ENCODE measurements around the gene RGPD8.
"Not testable (repeated sequence)": the region's sequence is repeated elsewhere in the genome, so short reads cannot be mapped to it uniquely, and the experiment has no call there.

The RGPD8 gene

DNA sequence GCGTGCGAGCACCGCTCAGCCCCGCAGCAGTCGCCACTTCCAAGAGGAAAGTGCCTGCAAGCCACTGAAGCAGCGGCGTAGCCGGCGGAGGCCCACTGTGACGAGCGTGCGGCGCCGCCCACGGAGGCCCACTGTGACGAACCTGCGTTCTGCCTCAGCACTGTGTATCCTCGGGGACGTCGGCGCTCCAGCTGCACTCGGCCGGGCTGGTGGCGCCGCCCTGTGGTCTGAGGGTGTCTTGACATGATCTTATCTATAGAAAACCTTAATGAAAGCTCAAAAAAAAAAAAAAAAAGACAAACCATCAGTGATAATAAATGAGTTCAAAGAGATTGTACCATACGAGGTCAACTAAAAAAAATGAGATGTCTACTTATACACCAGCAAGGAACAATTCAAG is at the start of gene RGPD8:
RGPD8 (minus strand) TSS at position 166 of the 400 bp plus-strand sequence. CDS start 192 bp downstream, outside the sequence.
- DNase-seq: peak; percentile 87

DNA sequence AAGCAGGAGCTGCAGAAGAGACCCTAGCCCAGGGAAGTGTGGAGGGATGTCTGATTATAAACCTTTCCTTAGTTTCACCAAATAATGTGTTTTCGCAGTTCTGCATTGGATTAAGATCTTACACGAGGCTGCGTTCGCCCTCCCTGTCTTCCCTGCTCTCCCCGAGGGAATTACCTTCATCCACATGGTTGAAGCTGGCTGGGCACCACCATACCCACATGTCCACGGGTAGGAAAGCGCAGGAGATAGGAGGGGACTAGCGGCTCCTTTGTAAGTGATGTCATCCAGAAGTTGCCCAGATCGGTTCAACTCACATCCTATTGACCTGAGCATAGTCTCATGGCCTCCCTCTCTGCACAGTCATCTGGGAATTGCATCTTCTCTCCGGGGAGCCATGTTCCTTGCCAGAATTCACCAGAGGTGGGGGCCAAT is 49.6 kb upstream of the RGPD8 start:
- no peak for DNase-seq

DNA sequence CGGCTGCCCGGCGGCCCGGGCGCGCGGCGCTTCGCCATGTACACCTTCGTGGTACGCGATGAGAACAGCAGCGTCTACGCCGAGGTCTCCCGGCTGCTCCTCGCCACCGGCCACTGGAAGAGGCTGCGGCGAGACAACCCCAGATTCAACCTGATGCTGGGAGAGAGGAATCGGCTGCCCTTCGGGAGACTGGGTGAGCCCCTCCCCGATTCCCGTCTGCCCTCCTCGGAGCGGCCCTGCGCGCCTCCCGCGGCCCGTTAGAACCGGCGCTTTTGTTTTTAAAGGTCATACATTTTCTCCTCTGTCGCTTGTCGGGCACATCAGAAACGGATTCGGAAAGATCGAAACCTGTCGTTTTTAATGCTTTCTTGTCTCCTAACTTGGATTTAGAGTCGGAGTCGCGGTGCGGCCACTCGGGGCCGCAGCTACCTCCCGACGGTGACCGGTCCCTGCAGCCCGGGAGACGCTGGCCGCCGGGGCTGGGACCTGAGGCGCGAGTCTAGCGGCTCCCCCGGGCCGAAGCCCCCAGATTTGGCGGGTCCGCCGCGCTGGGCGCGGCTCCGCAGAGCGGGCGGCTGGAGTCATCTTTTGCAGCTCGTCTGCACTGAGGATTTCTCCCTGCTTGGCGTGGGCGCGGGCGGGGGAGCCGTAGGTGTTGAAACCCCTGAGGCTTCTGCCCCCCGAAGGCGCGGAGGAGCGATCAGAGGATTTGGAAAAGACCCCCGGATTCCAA is 49.0 kb upstream of the RGPD8 start:
- peak; percentile 84 for DNase-seq

DNA sequence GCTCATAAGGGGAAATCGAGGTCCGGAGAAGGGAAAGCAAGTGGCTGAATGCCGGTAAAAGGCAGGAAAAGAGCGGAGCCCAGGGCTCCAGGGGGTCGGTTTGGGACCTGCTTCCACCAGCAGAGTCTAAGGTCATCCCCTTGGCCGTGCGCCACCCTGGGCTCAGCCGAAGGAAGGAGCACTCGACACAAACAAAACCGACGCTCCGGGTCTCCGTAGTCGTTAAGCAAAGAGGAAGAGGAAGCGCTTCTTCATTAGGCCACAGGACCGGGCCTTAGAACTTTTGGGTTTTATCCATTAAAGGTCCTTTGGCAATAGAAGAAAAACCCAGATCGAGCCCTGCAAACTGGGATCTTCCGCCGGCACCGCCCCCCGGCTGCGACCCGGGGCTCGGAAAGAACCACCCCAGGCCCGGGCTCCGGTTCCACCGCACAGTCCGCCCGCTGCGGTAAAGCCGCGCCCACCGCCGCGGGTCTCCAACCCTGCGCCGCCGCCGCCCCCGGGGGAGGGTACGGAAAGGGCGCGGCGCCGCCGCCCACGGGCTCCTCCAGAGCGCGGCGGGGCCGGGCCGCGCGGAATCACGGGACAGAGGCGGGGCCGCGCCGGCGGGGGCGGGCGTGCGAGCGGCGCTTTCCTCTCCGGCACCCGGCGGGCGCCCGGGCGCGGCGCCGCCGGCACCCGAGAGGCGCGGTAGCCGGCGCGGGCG is 48.2 kb upstream of the RGPD8 start, which contains the start of gene TTL:
TTL (plus strand) TSS at position 629 of the 706 bp plus-strand sequence. CDS start 189 bp downstream, outside the sequence.
- DNase-seq: peak; percentile 91

DNA sequence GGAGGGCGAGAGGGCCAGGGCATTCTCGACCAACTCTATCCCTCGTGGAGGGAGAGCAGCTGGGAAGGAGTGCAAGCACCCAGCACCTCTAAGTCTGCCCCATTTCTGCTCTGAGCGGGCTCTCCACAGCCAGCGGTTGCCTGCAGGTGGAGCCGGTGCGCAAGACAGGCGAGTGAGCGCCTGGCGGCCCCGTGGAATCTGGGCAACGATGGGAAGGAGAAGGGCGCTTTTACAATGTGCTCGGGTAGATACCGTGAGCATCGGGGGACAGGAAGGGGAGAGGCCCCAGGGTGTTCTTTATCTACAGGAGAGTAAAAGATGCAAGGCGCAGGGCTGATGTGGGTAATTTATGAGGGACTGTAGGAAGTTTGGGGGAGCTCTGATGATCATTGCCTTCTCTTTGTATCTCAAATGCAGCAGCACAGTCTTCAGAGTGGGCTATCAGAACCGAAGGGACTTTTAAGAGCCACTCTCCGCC is 47.6 kb upstream of the RGPD8 start:
- DNase-seq: peak; percentile 90

DNA sequence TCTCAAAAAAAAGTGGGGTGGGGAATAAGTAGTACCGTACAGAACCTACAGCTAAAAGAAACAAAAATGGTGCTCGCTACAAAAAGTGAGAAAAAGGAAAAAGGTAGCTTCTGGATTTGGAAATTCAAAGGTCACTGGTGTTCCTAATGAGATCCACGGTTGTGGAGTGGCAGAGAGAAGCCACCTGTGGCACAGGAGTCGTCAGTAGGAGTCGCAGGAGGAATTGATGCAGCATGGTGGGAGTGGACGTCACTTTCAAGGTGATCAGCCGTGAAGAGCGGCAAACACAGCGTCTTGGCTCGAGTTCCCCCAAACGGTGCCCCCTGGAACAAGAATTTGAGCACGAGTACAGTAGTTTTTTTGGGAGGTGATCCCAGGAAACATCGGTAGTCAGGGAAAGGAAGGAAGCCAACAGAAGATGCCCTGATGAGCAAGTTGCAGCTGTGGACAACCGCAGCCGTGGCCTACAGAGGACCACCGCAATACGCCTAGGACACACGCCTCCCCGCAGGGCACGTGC is 47.1 kb upstream of the RGPD8 start:
- no peak for DNase-seq

DNA sequence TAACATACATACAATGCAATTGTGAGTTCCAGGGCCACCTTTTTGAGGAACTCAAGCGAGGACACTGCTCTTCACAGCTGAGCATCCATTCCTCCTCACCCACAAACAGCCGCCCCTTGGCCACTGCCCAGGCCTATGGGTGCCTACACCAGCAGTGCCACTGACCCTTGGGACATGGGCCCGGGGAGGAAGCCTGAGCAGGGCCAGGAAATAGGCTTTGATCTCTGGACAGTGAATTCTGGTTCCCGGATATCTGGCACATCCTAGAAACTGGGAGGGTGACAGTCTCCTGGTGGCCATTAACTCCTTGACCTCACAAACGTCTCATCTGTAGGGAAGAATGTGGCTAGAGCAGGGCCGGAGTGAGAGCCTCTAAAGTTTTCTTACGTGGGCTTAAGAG is 43.0 kb upstream of the RGPD8 start:
- no peak for DNase-seq

DNA sequence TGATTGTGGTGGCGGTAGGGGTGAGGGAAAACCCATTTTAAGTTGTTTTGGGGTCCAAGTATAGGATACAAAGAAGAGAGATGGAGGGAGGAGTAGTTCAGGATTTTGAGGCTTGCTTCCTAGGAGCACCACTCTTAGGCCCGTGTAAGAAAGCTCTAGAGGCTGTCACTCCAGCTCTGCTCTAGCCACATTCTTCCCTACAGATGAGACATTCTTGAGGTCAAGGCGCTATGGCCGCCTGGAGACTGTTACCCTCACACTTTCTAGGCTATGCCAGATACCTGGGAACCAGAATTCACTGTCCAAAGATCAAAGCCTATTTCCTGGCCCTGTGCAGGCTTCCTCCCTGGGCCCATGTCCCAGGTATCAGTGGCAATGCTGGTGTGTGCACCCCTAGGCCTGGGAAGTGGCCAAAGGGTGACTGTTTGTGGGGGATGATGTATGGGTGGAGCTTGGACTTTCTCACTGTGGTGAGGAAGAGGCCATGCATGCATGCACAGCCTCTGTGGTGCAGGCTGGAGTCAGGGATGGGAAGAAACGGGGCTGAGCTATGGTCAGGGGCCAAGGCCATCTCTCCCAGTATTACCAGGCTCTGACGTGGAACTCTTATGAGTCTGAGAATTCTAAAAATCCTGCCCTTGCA is 41.5 kb upstream of the RGPD8 start:
- DNase-seq: no peak

DNA sequence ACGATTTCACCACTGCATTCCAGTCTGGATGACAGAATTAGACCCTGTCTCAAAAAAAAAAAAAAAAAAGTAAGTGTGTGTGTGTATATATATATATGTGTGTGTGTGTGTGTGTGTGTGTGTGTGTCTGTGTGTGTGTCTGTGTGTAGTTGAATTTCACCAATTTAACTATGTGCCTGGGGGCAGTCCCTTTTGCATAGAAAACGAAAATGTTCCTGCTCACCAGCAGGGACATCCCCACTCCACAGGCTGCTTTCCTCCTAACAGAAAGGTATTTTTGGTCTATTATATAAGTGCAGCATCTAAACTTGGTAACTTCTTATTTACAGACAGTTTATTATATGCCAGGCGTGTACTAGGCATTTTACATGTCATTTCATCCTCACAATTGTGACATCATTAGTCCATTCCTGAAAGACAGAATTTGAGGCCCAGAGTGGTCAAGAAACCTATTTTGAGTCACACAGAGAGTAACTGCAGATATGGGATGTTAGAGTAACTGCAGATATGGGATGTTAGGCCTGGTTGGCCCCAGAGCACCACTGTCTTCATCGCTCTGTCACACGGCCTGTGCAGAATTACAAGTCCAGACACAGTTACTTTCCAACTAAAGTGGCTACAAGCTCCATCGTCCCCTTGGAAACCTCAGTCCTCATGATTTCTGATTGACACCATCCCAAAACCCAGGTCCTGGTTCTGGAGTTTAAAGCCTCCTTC is 39.3 kb upstream of the RGPD8 start:
- no peak for DNase-seq

DNA sequence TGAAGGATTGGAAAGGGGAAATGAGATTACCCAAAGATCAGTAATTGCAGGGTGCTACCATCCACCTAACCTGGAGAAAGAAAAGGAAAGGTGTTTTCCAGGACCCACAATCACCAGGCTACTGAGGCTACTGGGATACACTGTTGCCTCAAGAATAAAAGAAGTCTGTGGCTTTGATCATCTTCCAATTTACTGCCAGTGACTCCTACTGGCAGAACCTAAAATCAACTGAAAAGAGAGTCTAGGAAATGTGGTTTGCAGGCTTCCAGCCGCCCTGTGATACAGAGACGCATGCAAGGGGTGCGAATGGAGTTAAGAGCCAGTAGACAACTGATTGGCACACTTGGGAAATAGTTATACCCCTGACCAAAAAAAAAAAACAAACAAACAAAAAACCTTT is 31.9 kb upstream of the RGPD8 start:
- DNase-seq: no peak

DNA sequence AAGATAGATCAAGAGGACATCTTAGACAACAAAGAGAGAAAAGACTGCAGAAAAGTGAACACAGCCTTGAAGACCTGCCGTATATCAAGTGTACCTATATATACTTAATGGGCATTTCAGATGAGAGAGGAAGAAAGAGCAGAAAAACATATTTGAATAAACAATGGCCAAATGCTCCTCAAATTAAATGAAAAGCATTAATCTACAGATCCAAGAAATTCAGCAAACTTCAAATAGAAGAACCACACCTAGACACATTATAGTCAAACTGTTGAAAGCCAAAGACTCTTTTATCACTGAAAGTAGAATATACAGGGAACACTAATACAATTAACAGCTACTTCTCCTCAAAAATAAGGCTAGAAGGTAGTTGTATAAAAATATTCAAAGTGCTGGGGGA is 29.8 kb upstream of the RGPD8 start:
- no peak for DNase-seq

DNA sequence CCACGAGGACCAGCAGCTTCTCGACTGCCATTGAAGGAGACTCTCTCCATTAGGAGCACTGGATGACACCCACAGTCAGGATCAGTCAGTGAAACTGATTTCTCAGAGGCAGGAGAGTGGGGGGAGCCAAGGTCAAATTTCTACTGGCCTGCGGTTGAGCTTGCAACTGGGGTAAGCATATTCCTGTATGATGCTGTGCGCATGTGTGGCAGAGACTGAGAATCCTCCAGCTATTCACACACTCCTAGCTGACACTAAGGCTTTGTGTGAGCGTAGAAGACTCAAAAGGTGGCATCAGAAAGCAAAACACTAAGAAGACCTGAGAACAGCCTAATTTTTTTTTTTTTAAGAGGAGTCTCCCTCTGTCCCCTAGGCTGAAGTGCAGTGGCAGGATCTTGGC is 28.7 kb upstream of the RGPD8 start:
- no peak for DNase-seq

DNA sequence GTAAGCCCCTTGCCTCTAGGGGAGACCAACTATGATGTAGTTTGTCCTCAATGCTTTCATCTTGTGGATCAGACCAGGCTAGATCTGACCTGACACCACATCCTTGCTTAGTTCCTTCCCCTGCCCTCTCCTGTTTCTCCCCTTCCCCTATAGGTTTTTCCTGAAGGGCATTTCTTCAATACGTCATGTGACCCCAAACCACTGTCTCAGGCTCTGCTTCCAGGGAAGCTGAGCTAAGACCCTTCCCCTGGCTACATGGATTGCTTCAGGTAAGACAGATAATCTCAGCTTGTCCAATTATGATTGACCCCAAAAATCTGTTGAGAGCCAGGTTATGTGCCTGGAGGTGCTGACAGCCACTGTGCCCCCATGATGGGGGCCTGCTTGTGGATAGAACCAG is 25.9 kb upstream of the RGPD8 start:
- no peak for DNase-seq

DNA sequence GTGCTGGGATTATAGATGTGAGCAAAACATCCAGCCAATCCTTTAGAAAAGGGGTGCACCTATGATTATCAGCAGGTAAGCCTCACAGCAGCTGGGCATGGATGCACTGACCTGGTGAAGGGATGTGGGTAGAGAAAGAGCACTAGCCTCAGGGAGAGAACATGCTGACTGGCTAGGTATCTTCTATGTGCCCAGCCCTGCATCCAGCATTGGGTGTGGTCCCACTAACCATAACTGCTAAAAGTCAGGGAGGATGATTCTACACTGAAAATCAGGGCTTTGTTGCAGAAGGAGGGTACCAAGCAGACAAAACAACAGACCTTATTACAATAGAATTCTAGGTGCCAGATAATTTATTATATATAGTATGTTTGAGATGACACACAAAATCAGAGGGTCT is 21.1 kb upstream of the RGPD8 start:
- no peak for DNase-seq

DNA sequence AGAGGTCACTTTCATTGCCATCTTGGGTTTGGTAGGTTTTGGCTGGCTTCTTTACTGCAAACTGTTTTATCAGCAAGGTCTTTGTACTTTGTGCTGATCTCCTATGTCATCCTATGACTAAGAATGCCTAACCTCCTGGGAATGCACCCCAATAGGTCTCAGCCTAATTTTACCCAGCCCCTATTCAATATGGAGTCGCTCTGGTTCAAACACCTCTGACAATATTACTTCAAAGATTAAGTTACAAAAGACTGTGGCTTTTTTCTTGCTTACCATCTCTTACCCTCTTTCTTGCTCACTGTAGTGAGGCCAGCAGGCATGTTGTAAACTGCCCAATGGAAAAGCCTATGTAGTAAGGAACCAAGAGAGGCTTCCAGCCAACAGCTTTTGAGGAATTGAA is 17.9 kb upstream of the RGPD8 start:
- no peak for DNase-seq

DNA sequence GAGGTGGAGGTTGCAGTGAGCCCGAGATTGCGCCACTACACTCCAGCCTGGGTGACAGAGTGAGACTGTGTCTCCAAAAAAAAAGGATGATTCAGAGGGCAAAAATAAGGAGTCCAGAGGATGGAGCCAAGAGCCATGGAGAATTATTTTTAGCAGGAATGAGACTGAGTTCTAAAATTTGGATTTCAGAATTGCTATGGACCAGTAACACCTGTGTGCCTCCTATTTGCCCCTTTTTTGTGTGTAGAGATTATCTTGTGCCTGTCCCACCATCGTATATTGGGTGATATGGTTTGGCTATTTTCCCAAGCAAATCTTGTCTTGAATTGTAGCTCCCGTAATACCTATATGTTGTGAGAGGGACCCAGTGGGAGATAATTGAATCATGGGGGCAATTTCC is 16.4 kb upstream of the RGPD8 start:
- no peak for DNase-seq

DNA sequence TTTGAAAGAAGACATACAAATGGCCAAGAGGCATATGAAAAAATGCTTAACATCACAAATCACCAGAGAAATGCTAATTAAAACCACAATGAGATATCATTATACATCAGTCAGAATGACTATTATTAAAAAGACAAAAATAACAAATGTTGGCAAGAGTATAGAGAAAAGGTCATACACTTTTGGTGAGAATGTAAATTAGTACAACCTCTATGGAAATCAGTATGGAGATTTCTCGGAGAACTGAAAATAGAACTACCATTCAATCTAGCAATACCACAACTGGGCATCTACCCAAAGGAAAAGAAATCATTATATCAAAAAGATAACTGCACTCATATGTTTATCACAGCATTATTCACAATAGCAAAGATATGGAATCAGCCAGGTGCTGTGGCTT is 10.8 kb upstream of the RGPD8 start:
- not testable (repeated sequence) for DNase-seq

DNA sequence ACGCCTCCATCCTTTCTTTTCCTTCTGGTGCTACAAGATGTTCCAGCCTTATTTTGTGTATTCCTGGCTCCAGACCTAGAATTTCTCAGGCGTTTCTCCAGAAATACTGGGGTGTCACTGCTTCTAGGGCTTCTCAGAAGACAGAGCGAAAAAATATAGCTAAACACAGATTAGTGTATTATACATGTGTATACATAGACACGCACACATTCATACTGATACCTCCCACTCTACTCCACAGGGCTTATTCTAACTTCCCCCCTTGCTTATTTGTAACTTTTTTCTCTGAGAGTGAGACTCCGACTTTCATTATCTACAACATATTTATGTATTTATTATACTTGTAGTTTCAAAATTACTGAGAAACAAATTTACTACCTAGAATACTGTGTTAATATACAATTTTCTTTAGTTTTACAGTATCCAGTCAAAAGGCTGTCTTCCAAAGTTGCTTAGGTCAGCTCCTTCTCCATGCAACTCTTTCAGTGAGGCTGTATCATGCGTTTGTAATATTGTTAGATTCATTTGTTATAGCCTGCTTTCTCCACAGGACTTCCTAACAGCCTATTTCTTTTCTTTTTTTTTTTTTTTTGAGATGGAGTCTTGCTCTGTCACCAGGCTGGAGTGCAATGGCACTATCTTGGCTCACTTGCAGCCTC is 5.3 kb upstream of the RGPD8 start:
- DNase-seq: not testable (repeated sequence)

DNA sequence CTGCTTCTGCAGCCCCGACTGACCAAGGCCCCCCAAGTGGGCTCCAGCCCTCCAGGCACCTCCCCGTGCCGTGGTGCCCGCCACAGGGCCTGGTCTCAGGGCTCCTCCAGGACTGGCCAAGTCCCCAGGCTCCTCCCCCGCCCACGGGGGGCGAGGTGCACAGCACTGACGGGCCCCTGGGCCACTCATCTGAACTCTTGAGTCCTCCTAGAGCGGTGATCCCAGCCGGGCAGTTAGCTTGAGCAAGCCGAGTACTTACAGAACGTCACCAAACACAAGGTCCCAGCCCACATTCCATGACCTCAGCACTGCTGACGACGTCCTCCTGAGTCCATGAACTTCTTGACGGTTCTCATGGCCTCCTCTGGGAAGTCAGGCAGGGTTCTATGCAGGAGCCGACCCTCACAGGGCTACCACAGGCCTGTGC is 4.0 kb upstream of the RGPD8 start:
- DNase-seq: not testable (repeated sequence)

DNA sequence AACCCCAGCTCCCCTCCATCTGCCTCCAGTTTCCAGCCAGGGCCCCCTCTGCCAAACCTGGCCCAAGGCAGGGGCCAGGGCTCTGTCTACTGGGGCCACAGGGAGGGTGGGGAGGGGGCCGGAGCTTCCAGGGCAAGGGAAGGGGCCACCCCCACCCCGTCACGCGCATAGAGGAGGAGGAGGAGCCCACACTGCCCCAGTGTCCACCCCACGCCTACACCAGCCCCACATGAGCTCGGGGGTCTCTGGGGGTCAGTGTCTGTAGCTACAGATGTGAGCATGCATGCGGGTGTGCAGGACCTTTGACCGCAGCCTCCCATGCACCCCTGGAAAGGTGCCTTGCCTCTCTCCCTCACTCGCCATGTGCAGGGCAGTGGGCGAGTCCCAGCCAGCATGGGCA is 3.5 kb upstream of the RGPD8 start:
- not testable (repeated sequence) for DNase-seq

DNA sequence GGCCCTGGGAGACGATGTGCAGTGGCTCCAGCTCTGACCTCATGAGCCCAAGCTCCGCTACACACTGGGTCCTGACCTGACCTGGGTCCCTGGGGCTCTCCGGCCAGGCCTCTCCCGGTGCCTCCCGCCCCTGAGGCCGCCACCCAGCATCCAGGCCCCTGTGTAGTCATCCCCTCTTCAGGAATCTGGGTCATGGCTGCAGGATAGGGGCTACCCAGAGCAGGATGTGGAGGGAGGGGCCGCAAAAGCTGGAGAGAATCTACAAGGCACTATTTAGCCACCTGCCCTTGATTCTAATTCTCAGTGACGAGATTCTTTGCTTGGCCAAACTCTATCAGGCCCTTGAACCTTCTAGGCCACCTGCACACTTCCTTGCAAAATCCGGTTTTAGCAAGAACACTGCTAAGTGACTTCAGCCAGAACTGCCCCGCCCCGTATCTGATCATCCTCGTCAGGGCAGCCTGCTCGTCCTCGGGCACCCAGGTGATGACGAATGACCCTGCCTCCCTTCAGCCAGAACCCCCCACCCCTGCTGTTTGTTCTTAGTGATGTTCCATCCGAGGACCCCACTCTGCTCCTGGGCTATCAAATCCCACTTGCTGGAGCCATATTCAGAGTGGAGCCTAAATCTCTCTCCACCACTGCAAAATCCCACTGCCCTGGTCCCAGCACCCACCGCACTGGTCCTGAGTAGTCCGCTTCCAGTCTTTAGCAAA is 2.4 kb upstream of the RGPD8 start:
- DNase-seq: not testable (repeated sequence)

All from retina (tissue), 1 donor.